ENCODE data around the gene RIC8B. TPM values are rescaled to one million over a fixed set of nuclear protein-coding genes. Genes with fewer than 3 reads are reported as not detected.
A peak's percentile ranks its signal among the peaks of the same experiment; 100 is the strongest.

RIC8B gene
- total and polyA plus RNA-seq, 2 of the 8 experiments (the other 6 are each of a cell fraction or from before 2014, with no cell fraction given): 8.2 to 25.3 TPM

DNA sequence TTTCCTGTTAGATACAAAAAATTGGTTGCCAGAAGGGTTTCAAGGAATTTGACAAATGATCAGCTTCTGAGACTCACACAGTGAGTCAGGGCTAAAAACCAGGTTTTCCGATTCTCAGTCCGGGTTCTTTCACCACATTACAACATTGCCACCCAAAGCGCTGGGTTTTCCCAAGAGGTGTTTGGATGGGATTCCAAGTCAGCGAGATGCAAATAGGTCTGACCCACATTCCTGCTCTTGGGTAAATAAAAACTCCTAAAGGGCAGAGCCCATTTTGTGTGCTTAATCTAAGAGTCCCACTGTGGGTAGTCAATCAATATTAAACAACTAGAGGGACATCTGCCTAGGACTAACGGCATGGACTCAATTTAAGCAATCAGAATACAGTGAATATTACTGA, 5.4 kb upstream of the RIC8B start:
- H2BK5ac ChIP-seq (ENCODE audit: low read depth, low read length): peak overlapping the region; percentile 83; the same call in 1 of the 2 replicates
- H3K18ac ChIP-seq (ENCODE audit: extremely low read depth, low read length): no peak overlapping the region
- H3K4ac ChIP-seq (replicated peaks; ENCODE audit: insufficient read length, low read depth, low read length): peak overlapping the region; percentile 11
- H4K20me1 ChIP-seq (replicated peaks in 1 of 2; ENCODE audit: control insufficient read depth in 1 of 2, insufficient read depth in 2 of 2, low read length in 2 of 2): no peaks in the 10 kb centered on the region
- H2AFZ ChIP-seq (ENCODE audit: low read length): no peak overlapping the region
- H3K23ac ChIP-seq (ENCODE audit: insufficient read length): no peak overlapping the region
- H2BK12ac ChIP-seq (ENCODE audit: low read depth, low read length): no peak overlapping the region; the same call in 1 of the 2 replicates
- no peak overlapping the region for H2BK20ac ChIP-seq (ENCODE audit: low read length)
- peak; percentile 75 for FAIRE-seq
- no peaks in the 10 kb centered on the region for H3K36me3 ChIP-seq (ENCODE audit: control insufficient read depth in 2 of 4, insufficient read depth in 4 of 4, low read length in 3 of 4)
- peak overlapping the region; percentile 69 for H3K4me2 ChIP-seq (ENCODE audit: insufficient read depth in 1 of 2, low read depth in 2 of 2, low read length in 2 of 2)
- peak overlapping the region in 1 of 4 experiments; percentile 44; a peak in 2 of 8 replicates for H3K4me3 ChIP-seq (ENCODE audit: extremely low read depth in 1 of 4, insufficient read depth in 2 of 4, low read depth in 3 of 4, low read length in 4 of 4)
- H4K8ac ChIP-seq (ENCODE audit: extremely low read depth, insufficient read depth, low read length): no peak overlapping the region
- peak overlapping the region; percentile 82 for H4K5ac ChIP-seq (ENCODE audit: insufficient read length, low read depth, low read length)
- CTCF ChIA-PET (ENCODE audit: partially characterized antibody): interaction anchor here (1.1 to 1.4 kb wide), 2 partner anchors 11 to 13 kb away, joined by 3 to 5 read pairs; no protein-coding TSS in a partner anchor
- no peaks in the 10 kb centered on the region for H3K9me3 ChIP-seq (ENCODE audit: insufficient read depth in 2 of 2, low read depth in 1 of 2, low read length in 1 of 2)
- H2AK5ac ChIP-seq (ENCODE audit: low read depth, low read length): no peak overlapping the region
- peak; percentile 29 to 46 for DNase-seq (ENCODE audit: low read depth in 1 of 2, low spot score in 2 of 2)
- peak overlapping the region; percentile 70 for H4K91ac ChIP-seq (replicated peaks; ENCODE audit: insufficient read length, low read length)
- H3K27me3 ChIP-seq (replicated peaks in 1 of 4; ENCODE audit: control insufficient read depth in 3 of 4, extremely low read depth in 1 of 4, insufficient read depth in 3 of 4, low read length in 3 of 4): no peaks in the 10 kb centered on the region
- H3K4me1 ChIP-seq (replicated peaks in 1 of 4; ENCODE audit: control insufficient read depth in 3 of 4, insufficient read depth in 4 of 4, low read length in 3 of 4): peaks cover 13 to 32% (median 25%) of the 10 kb centered on the region in 4 experiments; a peak in 6 of 7 replicates
- peaks cover 2% of the 10 kb centered on the region; the same call in 1 of the 2 replicates for H3K23me2 ChIP-seq (ENCODE audit: low read depth, low read length)
- WGBS, 2 experiments (ENCODE audit: extremely low coverage in 1 of 2, insufficient coverage in 1 of 2, insufficient read length in 1 of 2, insufficient replicate concordance in 2 of 2, low coverage in 1 of 2, low lambda C conversion rate in 2 of 2, missing lambda C conversion rate in 1 of 2): 8% methylated on average over 5 of the region's 5 CpGs; no CpG with 5 or more reads in 1 of the 2 experiments
- no peak overlapping the region for H3K56ac ChIP-seq (replicated peaks; ENCODE audit: insufficient read length, low read depth, low read length)
- no peaks in the 10 kb centered on the region for H3K79me2 ChIP-seq (ENCODE audit: control insufficient read depth in 1 of 2, insufficient read depth in 2 of 2, low read length in 2 of 2)
- H3K79me1 ChIP-seq (ENCODE audit: low read depth, low read length): no peaks in the 10 kb centered on the region
- H3K9ac ChIP-seq (replicated peaks in 1 of 4; ENCODE audit: extremely low read depth in 1 of 4, low read depth in 3 of 4, low read length in 3 of 4): no peak overlapping the region
- no peak overlapping the region for H2BK15ac ChIP-seq (ENCODE audit: low read length)
- H3K27ac ChIP-seq (ENCODE audit: low read depth, low read length): peak overlapping the region; percentile 43; the same call in 1 of the 2 replicates
- H3K14ac ChIP-seq (ENCODE audit: insufficient read length): no peak overlapping the region
- POLR2A ChIA-PET (ENCODE audit: partially characterized antibody): interaction anchor here (0.7 to 1.7 kb wide), 3 partner anchors 11 to 31 kb away, joined by 3 to 4 read pairs (median 4); no protein-coding TSS in a partner anchor
- H2BK120ac ChIP-seq (replicated peaks; ENCODE audit: low read depth, low read length): peak overlapping the region; percentile 81
- TF ChIP-seq SIN3A (conservative IDR thresholded peaks at IDR 0.05 in 1 of 2, IDR thresholded peaks at IDR 0.05 in 1 of 2; ENCODE audit: low read depth in 1 of 2, low read length in 2 of 2) (no peak), HDAC2 (IDR thresholded peaks at IDR 0.05; ENCODE audit: borderline replicate concordance in 1 of 2, low read depth in 2 of 2, low read length in 2 of 2) (no peak), E2F6 (IDR thresholded peaks at IDR 0.05) (no peak), SRF (IDR thresholded peaks at IDR 0.05; ENCODE audit: low read depth, low read length) (no peak), EZH2 (IDR thresholded peaks at IDR 0.05; ENCODE audit: low read depth, low read length, severe bottlenecking) (no peak), RBBP5 (IDR thresholded peaks at IDR 0.05; ENCODE audit: borderline replicate concordance, low read depth, low read length) (no peak), SP2 (IDR thresholded peaks at IDR 0.05; ENCODE audit: low read length) (no peak), EGR1 (IDR thresholded peaks at IDR 0.05; ENCODE audit: borderline replicate concordance, low read depth, low read length) (no peak), NANOG (IDR thresholded peaks at IDR 0.05; ENCODE audit: insufficient read depth, low read depth, low read length, poor library complexity, severe bottlenecking) (no peak), TAF1 (IDR thresholded peaks at IDR 0.05; ENCODE audit: low read depth, low read length) (0 out of 2 replicates have a peak, but pooled peaks have one; percentile 31), SP1 (IDR thresholded peaks at IDR 0.05; ENCODE audit: low read depth, low read length) (peak; percentile 76), BACH1 (IDR thresholded peaks at IDR 0.05; ENCODE audit: low read length) (0 out of 2 replicates have a peak, but pooled peaks have one; percentile 35)
